GM21723 (cell line): ENCODE measurements around the gene RDX.
"Not testable (repeated sequence)": the region's sequence is repeated elsewhere in the genome, so short reads cannot be mapped to it uniquely, and the experiment has no call there.

Experiments
- ATAC-seq: cut with Tn5 transposase; IDR thresholded peaks from one replicate; pipeline ENCODE4 v1.9.1; 2021; ENCODE audit warnings: mild to moderate bottlenecking, moderate library complexity; ENCODE audit not compliant: unreplicated experiment

The RDX gene

DNA sequence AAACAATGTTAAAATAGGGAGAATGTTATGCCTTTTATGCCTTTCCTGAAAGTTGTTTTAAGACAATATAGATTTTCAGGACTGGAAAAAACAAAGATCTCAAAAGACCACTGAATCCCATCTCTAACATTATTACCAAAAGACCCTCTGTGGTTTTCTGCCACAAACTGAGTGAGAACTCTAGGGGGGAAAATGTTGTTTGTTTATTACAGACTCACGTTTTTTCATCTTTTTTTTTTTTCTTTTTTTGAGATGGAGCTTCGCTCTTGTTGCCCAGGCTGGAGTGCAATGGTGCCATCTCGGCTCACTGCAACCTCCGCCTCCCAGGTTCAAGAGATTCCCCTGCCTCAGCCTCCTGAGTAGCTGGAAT, 9.6 kb upstream of the RDX start:
- ATAC-seq: not testable (repeated sequence)

DNA sequence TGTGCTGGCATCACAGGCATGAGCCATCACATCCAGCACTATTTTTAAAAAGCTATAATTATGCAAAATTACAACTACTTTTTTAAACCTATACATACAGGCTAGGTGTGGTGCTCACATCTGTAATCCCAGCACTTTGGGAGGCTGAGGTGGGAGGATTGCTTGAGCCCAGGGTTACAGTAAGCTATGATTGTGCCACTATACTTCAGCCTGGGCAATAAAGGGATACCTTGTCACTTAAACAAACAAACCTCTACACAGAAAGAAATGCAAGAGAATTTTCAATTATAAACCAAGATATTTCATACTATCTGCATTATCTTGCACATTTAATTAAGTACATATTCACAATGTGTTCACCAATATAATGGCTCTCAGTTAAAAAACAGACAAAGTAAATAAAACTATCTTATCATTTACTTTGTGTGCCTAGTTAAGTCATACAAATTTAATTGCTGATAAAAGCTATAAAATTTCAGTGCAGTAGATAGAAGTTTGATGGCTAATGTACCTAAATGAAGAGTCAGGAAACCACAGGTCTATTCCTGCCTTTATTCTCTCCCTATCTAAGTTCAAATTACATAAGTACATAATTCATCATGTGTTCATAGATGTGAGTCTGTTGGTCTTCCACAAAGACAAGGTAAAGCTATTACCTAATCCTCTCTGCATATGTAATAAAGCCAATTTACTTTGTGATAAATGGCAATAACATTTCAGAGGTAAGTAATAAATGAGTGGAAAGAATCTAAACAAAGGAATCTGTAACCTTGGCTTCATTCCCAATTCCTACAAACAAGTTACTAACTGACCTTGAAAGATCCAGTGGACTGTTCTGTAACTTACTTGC, 9.0 kb upstream of the RDX start:
- no peak for ATAC-seq

- ATAC-seq: no peak
Observed at GRCh38 chr11:110303414-110303826, 7.0 kb upstream of the RDX start.

DNA sequence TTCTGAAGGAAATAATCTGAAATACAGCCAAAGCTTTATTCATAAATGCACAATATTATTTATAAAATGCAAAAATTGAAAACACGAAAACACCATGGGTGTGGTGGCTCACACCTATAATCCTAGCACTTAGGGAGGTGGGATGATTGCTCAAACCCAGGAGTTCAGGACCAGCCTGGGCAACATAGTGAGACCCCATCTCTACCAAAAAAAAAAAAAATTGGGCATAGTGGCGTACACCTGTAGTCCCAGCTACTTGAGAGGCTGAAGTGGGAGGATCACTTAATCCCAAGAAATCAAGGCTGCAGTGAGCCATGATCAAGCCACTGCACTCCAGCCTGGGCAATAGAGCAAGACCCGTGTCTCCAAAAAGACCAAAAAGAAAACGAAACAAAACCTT, 5.2 kb upstream of the RDX start:
- ATAC-seq: no peak

- ATAC-seq: no peak
Observed at GRCh38 chr11:110301032-110301431, 4.6 kb upstream of the RDX start.

DNA sequence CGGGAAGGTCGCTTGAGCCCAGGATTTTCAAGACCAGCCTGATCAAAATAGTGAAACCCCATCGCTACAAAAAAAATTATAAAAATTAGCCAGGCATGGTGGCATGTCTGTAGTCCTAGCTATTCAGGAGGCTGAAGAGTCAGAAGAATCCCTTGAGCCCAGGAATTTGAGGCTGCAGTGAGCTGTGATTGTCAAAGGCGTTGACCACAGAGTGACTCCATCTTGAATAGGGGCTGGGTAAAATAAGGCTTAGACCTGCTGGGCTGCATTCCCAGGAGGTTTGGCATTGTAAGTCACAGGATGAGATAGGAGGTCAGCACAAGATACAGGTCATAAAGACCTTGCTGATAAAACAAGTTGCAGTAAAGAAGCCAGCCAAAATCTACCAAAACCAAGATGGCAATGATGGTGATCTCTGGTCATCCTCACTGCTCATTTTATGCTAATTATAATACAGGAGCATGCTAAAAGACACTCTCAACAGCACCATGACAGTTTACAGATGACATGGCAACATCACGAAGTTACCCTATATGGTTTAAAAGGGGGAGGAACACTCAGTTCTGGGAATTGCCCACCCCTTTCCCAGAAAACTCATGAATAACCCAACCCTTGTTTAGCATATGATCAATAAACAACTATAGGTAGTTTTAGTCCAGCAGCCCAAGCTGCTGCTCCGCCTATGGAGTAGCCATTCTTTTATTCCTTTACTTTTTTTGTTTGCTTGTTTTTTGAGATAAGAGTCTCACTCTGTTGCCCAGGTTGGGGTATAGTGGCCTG, 2.8 kb upstream of the RDX start:
- no peak for ATAC-seq

GRCh38 chr11:110298301-110298765, 1.9 kb upstream of the RDX start:
- ATAC-seq: no peak

DNA sequence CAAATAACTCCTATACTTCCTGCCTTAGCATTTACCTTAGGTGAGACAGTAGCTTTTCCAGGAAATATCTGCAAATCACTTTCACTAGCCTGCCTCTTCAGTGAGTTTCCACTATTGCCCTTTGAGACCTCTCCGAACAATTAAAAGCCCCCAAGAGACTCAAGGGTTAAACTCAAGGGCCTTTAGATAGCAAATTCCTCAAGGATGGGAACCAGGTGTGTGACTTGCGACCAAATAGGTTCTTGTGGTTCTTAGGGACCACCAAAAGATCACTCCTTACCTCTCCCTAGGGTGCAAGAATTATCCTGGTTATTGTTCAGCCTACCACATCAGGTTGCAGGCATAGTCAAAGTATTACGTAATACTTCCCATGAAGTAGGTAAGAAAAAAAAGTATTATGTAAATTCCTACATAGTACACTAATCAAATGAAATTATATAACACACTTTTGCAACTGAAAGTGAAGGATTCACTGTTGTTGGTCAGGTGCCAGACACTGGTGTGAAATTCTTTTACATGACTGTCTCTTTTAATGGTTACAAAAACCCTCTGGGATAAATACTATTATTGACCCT, 1.4 kb upstream of the RDX start:
- no peak for ATAC-seq

DNA sequence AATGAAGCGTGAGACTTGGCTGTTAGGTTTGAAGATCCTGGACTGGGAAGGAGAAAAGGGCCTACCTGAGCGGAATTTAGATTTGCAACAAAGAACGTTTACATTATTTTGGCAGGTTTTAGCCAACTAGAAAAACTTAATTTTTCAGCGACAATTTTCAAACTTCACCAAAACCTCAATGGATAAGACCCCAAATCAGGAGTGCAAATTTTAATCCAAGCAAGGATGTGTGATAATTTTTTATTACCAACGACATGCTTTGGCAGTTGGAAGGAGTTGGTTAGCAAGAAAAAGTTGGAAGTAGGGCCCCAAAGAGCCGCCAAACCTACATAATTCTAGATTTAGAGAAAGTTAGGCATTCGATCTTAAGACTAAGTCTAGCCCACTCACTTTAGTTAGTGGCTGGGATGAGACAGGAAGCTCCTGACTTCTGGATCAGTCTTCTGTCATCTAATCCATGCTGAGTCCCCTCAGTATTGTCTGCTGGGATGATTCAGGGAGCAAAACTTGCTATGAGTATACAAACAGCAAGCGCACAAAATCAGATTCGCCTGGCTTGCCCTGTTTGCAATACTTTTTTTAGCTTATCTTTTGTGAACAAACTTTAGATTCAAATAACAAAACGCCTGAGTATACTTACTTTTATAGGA, 787 bp upstream of the RDX start:
- no peak for ATAC-seq

DNA sequence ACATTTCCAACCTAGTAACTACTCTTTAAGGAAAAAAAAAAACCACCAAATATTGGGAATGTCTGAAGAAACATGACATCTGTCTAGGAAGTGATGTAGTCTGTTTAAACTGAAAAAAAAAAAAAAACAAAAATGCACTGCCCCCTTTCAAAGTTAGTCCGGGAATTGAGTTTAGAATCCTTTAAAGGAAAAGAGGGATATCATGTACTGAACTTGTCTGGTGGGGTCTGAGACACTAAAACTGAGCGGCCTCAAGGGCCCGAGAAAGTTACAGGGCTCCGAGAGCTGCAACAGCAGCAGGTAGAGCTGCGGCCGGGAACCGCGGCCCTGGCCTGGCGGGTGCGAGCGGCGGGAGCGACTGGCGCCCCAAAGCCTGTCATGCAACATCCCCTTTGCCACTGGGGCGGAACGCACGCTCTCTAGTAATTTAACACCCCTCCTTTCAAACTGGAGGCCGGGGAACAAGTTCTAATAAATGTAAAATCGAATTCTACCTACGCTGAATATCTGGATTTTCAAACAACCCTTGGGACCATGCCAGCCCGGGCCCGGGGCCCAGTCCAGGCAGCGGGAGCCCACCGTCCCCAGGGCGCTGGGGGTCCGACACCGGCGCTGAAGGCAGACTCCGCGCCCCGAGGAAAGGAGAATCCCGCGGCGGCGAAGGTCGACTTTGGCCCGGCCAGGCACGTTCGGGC, 736 bp downstream of the RDX start:
- peak; percentile 71 for ATAC-seq

DNA sequence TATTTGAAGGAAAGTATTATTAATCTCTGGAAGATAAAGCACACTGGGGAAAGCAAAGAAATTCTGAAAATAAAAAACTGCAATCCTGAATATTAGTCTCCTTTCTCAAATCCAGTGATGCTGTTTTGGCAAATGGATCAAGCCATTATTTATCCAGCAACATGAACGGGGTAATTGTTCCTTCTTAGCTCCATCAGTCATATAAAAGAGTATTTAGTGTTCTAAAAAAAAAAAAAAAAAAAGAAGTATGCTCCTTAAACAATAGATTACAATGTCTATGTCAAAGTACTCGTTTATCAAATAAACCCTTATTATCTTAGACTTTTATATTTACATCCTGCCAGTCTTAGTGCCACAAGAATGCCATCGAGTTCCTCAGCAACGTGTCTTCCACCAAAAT, 1.3 kb downstream of the RDX start:
- ATAC-seq: no peak

DNA sequence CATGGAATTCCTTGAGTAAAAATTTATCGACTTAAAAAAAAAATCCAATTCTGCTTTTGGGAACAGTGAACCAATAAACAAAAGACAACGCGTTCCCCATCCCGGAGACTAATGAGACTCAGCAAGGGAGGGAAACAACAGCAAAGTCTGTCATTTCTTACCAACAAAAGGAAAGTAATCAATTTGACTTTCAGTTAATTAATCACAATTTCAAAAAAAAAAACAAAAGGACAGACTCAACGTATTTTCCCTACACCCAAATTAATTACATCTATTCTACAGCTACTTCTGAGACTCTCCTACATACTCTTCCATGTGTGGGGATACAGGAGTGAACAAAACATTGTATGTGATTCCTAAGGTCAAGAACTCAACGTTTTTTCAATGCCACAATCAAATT, 1.9 kb downstream of the RDX start:
- no peak for ATAC-seq

DNA sequence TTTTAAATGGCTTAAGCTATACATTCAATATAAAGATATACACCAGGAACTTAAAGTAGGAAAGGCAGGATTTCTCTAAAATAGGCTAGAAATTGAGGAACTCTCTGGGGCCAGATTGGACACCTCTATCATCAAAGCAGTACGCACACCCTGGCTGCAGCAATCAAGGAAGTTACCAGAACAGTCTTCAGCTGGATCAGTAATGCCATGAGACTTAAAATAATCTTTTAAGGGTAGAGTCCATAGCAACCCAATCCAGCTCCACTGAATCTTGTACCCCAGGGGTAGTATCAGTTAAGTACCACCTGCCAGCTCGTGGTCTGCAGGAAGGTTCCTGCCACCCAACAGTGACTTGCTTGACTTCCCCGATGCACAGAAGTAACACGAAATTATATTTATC, 3.0 kb downstream of the RDX start:
- ATAC-seq: no peak

- not testable (repeated sequence) for ATAC-seq
Observed at GRCh38 chr11:110292146-110292545, 4.3 kb downstream of the RDX start.

GRCh38 chr11:110290591-110291334, 5.7 kb downstream of the RDX start:
- ATAC-seq: no peak

GRCh38 chr11:110289472-110289871, 6.9 kb downstream of the RDX start:
- ATAC-seq: no peak

GRCh38 chr11:110287537-110287936, 8.9 kb downstream of the RDX start:
- ATAC-seq: peak; percentile 62

DNA sequence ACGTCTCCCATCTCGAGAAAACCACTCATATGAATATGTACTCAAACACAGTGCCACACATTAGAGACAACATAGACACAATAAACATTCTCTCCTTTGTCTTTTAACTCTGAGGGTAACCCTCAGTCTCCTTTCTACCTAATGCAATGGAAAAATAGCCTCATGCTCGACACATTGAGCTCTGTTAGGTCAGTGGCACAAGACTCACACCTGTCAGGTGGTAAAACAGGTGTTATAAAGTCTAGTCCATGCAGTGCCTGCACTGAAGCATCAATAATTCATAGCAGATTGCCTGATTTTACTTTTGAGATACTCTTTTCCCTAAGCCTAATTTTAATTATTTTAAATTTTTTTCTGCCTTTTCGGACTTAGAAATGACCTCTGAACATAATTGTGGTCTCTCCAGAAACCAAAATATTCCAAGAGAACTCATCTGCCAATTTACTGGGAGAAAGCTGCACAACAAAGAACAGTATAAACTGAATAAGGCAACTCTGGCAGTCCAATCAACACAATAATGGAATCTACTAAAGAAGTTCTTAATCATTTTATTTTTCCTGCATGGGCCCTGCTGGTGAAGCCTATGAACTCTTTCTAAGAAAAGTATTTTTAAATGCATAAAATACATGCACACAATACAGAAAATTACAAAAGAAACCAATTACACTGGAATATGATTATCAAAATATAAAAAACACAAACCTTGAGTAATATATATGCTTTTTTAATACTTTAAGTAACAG, 9.9 kb downstream of the RDX start:
- ATAC-seq: no peak

DNA sequence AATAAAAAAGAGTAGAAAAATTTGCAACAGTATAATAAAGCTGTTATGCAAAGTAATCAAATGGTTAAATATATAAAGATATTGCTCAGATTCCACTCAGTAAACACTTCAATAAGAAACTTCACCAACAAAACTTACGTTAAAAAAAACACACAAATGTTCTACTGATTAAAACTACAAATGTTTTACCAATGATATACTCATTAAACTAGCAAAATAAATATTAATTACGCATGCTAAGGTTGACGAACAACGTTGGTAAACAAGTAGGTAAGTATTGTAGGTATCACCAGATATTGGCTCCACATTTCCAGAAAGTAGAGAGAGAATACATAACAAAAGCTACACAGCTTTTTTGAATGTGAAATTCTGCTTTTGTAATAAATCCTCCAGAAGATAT, 12.6 kb downstream of the RDX start:
- ATAC-seq: no peak
